ENCODE results near the gene ARID3A. TPM values are rescaled to one million over a fixed set of nuclear protein-coding genes. Genes with fewer than 3 reads are reported as not detected.

ARID3A gene
- total and polyA plus RNA-seq, 7 donors: 2.3 to 6.7 (median 4.2) TPM

- Histone ChIP-seq H3K4me3 (no peak overlapping the region), H3K36me3 (ENCODE audit: insufficient read depth in 1 of 2, low read depth in 1 of 2) (peaks cover 0 to 61% of the 10 kb centered on the region in 2 donors), H3K27ac (no peak overlapping the region), H3K27me3 (ENCODE audit: insufficient read depth in 3 of 3, low read length in 2 of 3) (no peaks in the 10 kb centered on the region), H3K4me1 (no peaks in the 10 kb centered on the region), H3K9me3 (no peaks in the 10 kb centered on the region)
- 83 to 89% (median 89%) methylated on average over 37 of the region's 37 CpGs for WGBS, 3 donors
- intact Hi-C loops (cut with DNase I): no loop called here
- peak in 1 of 2 donors; percentile 50 for DNase-seq
- no peak for ATAC-seq
- no peak for TF ChIP-seq CTCF (IDR thresholded peaks at IDR 0.05)
Measured at GRCh38 chr19:879711-880438, 46.0 kb upstream of the ARID3A start.

- intact Hi-C loops (cut with DNase I): no loop called here
- Histone ChIP-seq H3K9me3 (no peaks in the 10 kb centered on the region), H3K36me3 (ENCODE audit: insufficient read depth in 1 of 2, low read depth in 1 of 2) (peaks cover 0 to 71% of the 10 kb centered on the region in 2 donors), H3K4me1 (no peaks in the 10 kb centered on the region), H3K27me3 (ENCODE audit: insufficient read depth in 3 of 3, low read length in 2 of 3) (no peaks in the 10 kb centered on the region), H3K4me3 (no peak overlapping the region), H3K27ac (no peak overlapping the region)
- no peak for TF ChIP-seq CTCF (IDR thresholded peaks at IDR 0.05)
- DNase-seq: peak in 1 of 2 donors; percentile 34
- WGBS, 3 donors: 96 to 98% (median 97%) methylated on average over 34 of the region's 34 CpGs
- ATAC-seq: no peak
Measured at GRCh38 chr19:881385-882071, 44.3 kb upstream of the ARID3A start.

- TF ChIP-seq CTCF (IDR thresholded peaks at IDR 0.05): no peak
- ATAC-seq (no peak), DNase-seq (peak in 1 of 2 donors; percentile 39)
- Histone ChIP-seq H3K36me3 (ENCODE audit: insufficient read depth in 1 of 2, low read depth in 1 of 2) (peaks cover 0 to 78% of the 10 kb centered on the region in 2 donors), H3K27ac (no peak overlapping the region), H3K4me3 (no peak overlapping the region), H3K9me3 (no peaks in the 10 kb centered on the region), H3K4me1 (no peaks in the 10 kb centered on the region), H3K27me3 (ENCODE audit: insufficient read depth in 3 of 3, low read length in 2 of 3) (no peaks in the 10 kb centered on the region)
- intact Hi-C loops (cut with DNase I): no loop called here
- 89 to 94% (median 93%) methylated on average over 16 to 30 of the region's 30 CpGs for WGBS, 3 donors
Measured at GRCh38 chr19:882871-883497, 42.9 kb upstream of the ARID3A start.

GRCh38 chr19:883661-884211 lies 42.1 kb upstream of the ARID3A start:
- 88 to 94% (median 91%) methylated on average over 21 to 22 of the region's 22 CpGs for WGBS, 3 donors
- peak in 2 of 4 donors; percentile 25 to 34 for ATAC-seq
- H3K27ac ChIP-seq: no peak overlapping the region
- H3K9me3 ChIP-seq: no peaks in the 10 kb centered on the region
- H3K4me1 ChIP-seq: no peaks in the 10 kb centered on the region
- no peaks in the 10 kb centered on the region for H3K27me3 ChIP-seq (ENCODE audit: insufficient read depth in 3 of 3, low read length in 2 of 3)
- intact Hi-C loops (cut with DNase I): no loop called here
- peak in 1 of 2 donors; percentile 32 for DNase-seq
- no peak overlapping the region for H3K4me3 ChIP-seq
- TF ChIP-seq CTCF (IDR thresholded peaks at IDR 0.05): no peak
- peaks cover 0 to 85% of the 10 kb centered on the region in 2 donors for H3K36me3 ChIP-seq (ENCODE audit: insufficient read depth in 1 of 2, low read depth in 1 of 2)
